GM18868 (cell line): ENCODE measurements around the gene NIPAL3.
"Not testable (repeated sequence)": the region's sequence is repeated elsewhere in the genome, so short reads cannot be mapped to it uniquely, and the experiment has no call there.

Experiments used
- ATAC-seq: cut with Tn5 transposase; IDR thresholded peaks from one replicate; pipeline ENCODE4 v1.9.1; 2021; ENCODE audit warnings: mild to moderate bottlenecking, moderate library complexity; ENCODE audit not compliant: unreplicated experiment

NIPAL3 gene

GRCh38 chr1:24421502-24421901 is 5.9 kb downstream of the NIPAL3 start:
- no peak for ATAC-seq

DNA sequence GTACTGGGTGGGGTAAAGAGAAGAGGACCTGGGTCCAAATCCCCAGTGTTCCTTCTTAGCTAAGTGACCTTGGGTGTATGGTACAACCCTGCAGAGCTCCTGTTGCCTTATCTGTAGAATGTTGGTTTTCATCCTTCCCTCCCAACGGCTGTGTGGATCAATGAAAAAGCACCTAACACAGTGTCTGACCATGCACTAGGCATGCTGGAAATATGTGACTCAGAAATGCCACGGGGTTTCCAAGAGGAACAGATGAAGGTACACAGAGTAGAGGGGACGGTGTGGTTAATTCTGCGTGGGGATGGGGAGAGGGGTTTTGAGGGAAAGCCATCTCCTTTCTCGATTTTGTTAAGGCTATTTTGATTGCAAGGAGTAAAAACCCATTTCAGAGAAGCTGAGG is 8.6 kb downstream of the NIPAL3 start:
- no peak for ATAC-seq

DNA sequence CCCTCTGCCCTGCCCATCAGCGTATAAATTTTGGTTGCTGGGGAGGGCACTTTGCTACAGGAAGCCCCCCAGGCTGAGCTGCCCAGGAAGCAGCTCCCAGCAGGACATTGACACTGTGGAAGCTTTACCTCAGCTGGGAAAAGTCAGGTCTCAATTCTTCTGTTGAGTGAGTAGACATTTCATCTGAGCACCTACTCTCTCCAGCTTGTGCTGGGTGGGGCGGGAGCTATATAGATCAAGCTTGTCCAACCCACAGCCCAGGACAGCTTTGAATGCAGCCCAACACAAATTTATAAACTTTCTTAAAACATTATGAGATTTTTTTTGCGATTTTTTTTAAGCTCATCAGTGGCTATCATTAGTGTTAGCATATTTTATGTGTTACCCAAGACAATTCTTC is 9.4 kb downstream of the NIPAL3 start:
- ATAC-seq = no peak

- no peak for ATAC-seq
Observed at GRCh38 chr1:24425441-24425840, 9.8 kb downstream of the NIPAL3 start.

GRCh38 chr1:24425922-24426321 is 10.3 kb downstream of the NIPAL3 start:
- ATAC-seq = no peak

DNA sequence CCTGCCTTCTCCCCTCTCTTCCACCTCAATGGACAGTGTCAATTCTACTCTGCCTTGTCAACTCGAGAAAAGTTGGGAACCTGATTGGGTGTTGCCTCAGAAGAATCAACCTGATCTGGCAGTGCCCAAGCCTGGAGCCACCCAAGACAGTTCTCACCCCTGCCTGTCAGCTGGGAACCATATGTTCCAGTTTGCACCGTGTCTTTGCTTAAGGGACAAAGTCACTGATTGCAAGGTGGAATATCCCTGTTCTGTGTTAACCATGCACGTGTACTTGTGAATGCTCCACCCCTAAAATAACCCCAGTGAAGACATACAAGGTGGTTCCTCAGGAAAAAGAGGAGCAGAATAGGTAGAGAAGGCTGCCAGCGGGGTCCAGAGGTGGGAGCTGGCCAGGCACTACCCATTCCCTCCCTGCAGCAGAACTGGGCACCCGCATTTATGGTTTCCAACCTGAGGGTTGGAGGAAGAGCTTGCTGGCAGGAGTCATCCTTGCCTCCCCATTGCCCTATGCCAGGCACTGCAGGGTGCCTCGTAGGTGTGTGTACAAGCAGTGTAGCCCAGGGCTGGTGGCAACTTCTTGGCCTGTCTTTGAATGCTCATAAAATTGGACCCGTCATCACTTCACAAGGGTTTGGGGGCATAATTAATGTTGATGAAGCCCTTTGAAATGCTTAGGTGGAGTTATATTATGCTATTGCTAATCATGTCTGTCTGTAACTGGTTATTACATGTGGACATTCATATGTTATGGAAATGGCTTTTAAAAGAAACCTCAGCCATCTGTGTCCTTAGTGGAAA is 11.3 kb downstream of the NIPAL3 start:
- ATAC-seq = no peak

- no peak for ATAC-seq
Observed at GRCh38 chr1:24427545-24427862, 11.9 kb downstream of the NIPAL3 start.

- no peak for ATAC-seq
Observed at GRCh38 chr1:24435782-24436365, 20.3 kb downstream of the NIPAL3 start.

DNA sequence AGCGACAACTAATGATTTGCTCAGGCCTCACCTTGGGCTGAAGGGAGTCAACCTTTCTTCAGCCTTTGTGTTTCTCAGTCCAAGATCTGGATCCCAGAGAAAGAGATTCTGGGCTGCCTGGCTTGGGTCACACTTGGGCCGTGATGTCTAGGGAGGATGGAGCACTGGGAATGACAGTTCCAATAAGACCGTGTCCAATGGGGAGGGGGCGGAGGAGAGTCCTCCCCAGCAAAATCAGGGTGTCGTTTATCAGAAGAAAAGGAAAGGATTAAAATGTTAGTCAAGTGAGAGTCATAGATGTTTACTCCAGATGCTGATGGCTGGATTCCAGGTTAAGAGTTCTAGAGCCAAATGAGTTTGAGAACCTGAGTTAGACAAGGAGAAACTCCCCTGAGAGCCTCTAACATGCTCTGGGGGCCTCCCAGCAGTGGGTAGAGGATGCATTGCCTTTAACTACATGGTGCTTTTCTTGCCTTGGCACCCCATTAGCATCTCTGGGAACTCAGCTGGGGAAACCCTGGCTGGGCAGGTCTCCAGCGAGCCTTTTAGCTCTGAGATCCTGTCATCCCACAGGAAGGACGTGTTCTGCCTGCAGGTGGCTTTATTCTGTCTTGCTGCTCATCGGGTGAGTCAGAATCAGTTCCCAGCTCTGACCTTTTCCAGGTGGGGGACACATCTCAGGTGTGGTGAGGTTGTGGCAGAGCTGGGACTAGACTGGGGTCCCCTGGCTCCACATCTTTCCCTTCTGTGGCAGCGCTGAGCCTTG is 22.2 kb downstream of the NIPAL3 start:
- no peak for ATAC-seq

- no peak for ATAC-seq
Observed at GRCh38 chr1:24438423-24438901, 22.9 kb downstream of the NIPAL3 start.

- ATAC-seq = no peak
Observed at GRCh38 chr1:24440436-24440835, 24.8 kb downstream of the NIPAL3 start.

DNA sequence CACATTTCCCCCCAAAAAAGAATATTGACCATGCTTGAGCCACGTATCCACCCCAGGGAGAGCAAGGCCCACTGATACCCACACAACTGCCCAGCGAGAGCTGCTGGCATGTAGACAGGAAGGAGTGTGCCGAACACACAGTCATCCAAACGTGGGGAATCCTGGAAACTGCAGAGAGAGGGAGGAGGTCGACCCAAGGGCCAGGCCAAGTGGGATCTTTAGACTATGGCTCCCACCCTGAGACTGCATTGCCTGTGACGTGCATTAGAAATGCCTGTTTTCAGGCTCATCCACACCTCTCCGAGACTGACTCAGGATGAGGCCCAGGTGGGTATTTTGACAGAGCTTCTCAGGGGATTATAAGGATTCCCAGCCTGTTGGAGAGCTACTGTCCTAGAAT is 25.9 kb downstream of the NIPAL3 start:
- ATAC-seq = no peak

- no peak for ATAC-seq
Observed at GRCh38 chr1:24441996-24442668, 26.5 kb downstream of the NIPAL3 start.

DNA sequence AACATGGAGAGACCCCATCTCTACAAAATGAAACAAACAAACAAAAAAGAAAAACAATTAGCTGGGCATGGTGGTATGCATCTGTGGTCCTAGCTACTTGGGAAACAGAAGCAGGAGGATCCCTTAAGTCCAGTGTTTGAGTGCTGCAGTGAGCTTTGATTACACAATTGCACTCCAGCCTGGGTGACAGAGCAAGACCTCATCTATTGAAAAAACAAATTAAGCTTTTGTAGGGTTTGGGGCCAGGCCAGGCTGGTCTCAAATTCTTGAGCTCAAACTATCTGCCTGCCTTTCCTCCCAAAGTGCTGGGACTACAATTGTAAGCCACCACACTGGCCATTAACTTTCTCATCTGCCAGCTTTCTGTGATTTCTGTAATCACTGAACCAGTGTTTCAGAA is 27.2 kb downstream of the NIPAL3 start:
- no peak for ATAC-seq

GRCh38 chr1:24443241-24443656 is 27.6 kb downstream of the NIPAL3 start:
- no peak for ATAC-seq

- ATAC-seq = not testable (repeated sequence)
Observed at GRCh38 chr1:24446446-24446845, 30.8 kb downstream of the NIPAL3 start.

DNA sequence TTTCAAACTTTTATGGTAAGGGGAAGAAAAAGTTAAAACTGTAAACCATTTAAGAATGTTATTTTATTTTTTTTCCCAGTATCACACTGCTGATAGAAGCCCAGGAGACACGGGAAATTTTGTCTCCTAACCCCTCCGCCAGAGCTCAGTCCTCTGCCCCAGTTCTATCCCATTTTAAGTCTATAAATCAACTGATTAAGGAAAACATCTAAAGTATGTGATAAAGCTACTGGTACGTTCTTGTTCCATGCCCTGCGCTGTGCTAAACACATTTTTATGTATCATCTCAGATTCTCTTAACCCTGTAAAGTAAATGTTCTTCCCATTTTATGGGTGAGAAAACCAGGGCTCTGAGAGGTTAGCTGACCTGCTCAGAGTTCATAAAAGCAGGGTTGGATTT is 34.7 kb downstream of the NIPAL3 start:
- no peak for ATAC-seq

GRCh38 chr1:24450857-24451397 is 35.3 kb downstream of the NIPAL3 start:
- no peak for ATAC-seq

DNA sequence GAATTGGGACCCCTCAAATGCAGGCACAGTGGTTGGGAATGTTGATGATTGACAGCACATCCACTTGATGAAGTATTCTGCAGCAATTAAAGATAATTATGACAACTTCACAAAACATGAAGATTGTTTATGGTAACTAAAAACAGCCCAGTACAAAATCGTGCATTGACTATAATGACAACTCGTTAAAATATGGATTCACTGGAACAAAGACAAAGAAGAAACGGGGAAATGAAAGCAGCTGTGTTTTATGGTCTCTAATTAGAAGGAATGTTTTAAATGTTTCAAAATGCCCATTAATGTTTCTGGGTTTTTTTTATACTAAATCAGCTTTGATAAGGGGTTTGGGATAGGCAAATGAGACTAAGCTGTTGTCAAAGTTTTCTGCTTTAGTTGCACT is 36.1 kb downstream of the NIPAL3 start:
- no peak for ATAC-seq

DNA sequence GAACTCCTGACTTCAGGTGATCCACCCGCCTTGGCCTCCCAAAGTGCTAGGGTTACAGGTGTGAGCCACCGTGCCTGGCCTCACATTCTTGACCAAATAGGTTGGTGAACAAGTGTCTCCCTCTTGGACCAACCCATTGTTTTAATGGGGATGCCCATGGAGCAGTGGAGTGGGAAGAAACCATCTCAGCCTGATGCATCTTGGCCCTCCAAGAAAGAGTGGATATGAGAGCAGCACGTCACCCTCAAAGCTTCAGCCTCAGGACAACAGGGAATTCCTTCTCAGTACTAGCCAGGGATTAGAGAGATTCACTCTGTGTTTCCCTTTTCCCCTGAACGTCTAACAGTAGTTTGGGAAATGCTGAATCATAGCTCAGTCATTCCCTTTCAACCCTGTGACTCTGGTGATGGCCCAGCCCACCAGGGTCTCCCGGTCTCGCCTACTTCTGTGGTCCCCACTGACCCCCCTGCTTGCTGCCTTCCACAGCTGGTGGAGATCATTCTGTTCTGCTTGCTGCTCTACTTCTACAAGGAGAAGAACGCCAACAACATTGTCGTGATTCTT is 37.4 kb downstream of the NIPAL3 start:
- ATAC-seq = no peak

DNA sequence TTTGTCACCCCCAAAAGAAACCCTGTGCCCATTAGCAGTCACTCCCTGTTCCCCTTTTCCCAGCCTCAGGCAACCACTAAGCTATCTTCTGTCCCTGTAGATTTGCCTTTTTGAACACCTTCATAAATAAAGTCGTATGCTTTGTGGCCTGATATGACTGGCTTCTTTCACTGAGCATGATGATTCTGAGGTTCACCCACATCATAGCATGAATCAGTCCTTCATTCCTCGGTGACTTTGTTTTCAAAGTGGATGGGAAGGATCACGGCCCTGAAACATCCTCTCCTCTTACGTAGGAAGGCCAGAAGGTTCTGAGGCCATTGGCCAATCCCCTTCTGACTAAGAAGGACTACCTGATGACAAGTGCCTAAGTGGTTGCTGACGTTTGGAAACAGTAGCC is 39.1 kb downstream of the NIPAL3 start:
- ATAC-seq = no peak
